Retinal pigment epithelial cell (primary cell): ENCODE results near the gene KDM8.
"Not testable (repeated sequence)": the region's sequence is repeated elsewhere in the genome, so short reads cannot be mapped to it uniquely, and the experiment has no call there.

ENCODE experiments used
- DNase-seq: peaks from one replicate; pipeline ENCODE4 v3.0.0-alpha.2; 2010; ENCODE audit warnings: low read depth
- H3K4me3 ChIP-seq: 2 replicates; pipeline ENCODE4 v1.5.1; 2011; ENCODE audit warnings: mild to moderate bottlenecking, low read length, control low read depth, moderate library complexity
- TF ChIP-seq, protein P1 (sequence below): conservative IDR thresholded peaks from 2 replicates; pipeline ENCODE4 v1.5.1; 2011; ENCODE audit warnings: low read depth, low read length, control low read depth, inconsistent platforms

KDM8 gene

DNA sequence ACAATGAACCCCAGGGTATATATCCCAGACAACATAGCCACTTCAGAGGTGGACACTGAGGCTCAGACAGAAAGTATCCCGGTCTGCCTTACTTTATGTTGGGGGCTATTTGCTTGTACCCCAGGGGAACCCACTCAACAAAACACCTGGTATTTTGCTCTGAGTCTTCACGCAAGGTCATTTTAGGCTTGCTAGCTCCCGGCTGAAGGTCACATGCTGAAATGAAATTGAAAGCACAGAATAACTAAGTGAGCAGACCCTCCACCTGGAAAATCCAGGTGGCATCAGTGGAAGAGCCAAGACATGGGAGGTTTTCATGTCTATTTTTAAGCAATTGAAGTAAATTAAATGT, 4.1 kb upstream of the KDM8 start:
- TF ChIP-seq, protein P1, sequence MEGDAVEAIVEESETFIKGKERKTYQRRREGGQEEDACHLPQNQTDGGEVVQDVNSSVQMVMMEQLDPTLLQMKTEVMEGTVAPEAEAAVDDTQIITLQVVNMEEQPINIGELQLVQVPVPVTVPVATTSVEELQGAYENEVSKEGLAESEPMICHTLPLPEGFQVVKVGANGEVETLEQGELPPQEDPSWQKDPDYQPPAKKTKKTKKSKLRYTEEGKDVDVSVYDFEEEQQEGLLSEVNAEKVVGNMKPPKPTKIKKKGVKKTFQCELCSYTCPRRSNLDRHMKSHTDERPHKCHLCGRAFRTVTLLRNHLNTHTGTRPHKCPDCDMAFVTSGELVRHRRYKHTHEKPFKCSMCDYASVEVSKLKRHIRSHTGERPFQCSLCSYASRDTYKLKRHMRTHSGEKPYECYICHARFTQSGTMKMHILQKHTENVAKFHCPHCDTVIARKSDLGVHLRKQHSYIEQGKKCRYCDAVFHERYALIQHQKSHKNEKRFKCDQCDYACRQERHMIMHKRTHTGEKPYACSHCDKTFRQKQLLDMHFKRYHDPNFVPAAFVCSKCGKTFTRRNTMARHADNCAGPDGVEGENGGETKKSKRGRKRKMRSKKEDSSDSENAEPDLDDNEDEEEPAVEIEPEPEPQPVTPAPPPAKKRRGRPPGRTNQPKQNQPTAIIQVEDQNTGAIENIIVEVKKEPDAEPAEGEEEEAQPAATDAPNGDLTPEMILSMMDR, result no peak
- H3K4me3 ChIP-seq, result no peak overlapping the region
- DNase-seq, result no peak

DNA sequence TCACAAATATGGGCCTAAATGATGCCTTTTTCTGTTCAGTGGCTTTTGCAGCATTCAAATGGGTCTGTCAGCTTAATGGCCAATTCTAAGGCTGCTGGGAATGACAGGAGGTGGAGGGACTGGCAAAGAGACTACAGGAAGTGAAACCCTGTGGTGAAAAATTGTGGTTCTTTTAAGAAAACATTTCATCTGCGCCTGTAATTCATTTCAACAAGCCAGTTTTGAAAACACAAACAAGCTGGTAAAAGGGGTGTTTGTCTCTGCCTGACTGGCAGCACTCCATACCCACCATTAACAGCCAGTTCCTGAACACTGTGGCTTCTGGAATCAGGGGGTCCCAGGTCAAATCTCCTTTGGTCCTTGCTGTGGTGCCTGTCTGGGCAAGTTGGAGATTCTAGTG, 3.6 kb upstream of the KDM8 start:
- H3K4me3 ChIP-seq, result no peak overlapping the region
- no peak for DNase-seq
- TF ChIP-seq, protein P1, result no peak

DNA sequence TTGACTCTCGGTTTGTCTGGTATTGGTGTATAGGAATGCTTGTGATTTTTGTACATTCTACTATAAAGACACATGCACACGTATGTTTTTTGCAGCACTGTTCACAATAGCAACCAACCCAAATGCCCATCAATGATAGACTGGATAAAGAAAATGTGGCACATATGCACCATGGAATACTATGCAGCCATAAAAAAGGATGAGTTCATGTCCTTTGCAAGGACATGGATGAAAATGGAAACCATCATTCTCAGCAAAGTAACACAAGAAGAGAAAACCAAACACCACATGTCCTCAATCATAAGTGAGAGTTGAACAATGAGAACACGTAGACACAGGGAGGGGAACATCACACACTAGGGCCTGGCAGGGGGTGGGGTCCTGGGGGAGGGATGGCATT, 2.4 kb upstream of the KDM8 start:
- H3K4me3 ChIP-seq, result not testable (repeated sequence)

DNA sequence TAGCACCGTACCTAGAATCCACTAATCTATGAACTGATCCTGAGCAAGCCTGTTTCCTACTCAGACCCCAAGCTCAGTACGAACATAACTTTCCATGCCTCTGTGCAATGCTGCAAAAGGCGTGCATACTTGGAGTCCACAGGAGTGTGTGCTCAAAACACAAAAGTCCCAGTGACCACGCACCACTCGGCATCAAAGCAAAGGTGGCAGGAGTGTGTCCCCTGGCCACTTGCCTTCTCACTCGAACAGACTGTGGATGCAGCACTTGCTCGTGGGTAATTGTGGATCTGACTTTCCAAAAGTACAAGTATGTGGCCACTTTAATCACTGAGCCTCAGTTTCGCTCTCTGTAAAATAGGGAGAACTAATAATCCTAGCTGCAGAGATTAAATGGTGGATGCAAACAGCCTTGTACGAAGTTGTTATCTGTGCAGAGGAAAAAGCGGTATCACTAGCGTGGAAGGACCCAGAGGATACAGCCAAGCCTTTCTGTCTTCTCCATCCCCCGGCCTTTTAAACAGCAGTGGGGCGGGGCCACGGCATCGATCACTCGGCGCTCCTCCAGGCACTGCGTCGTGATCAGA, 311 bp upstream of the KDM8 start:
- DNase-seq, result peak; percentile 68
- TF ChIP-seq, protein P1, result no peak
- H3K4me3 ChIP-seq, result peak overlapping the region; percentile 92

More for the DNA sequence above, 2.4 kb upstream of the KDM8 start:
- DNase-seq, result not testable (repeated sequence)

DNA sequence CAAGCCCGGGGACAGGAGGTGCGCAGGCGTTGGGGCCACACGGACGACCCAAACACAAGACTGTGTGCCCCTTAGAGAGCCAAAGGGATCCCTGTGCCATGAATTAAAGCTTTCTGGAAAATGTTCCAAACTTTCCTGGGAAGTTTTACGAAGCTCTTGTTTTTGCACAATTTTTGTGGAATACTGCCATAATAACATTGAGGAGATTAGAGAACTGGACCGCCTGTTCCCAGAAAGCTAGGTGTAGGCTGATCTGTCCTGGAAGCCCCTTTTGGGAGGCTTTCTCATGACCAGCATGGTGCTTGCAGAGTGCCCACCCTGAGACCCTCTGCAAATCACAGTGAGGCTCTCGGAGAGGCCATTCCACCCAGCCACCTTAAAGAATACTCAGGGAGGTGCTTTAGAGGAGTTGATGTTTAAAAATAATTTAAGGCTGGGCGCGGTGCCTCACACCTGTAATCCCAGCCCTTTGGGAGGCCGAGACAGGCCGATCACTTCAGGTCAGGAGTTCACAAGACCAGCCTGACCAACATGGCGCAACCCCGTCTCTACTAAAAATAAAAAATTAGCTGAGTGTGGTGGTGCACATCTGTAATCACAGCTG, 1.1 kb downstream of the KDM8 start:
- peak overlapping the region; percentile 92 for H3K4me3 ChIP-seq
- TF ChIP-seq, protein P1, result no peak
- DNase-seq, result no peak

DNA sequence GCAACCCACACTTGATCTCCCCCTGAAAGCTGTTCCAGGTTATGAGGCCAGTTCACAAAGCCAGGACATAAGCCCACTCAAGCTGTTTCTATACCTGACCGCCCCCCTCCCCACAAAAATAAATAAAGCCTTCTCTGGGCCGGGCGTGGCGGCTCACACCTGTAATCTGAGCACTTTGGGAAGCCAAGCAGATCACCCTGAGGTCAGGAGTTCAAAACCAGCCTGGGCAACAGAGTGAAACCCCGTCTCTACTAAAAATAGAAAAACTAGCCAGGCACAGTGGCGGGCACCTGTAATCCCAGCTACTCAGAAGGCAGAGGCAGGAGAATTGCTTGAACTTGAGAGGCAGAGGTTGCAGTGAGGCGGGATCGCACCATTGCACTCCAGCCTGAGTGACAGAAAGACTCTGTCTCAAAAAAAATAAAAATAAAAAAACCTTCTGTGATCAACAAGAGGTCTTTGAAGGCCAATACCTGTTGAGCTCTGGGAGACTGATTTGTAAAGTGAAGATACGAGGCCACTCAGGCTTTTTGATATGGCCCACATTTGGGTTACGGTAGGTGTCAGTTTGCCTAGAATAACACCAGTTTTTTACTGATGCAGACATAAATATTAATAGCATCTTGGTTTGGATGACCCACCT, 2.2 kb downstream of the KDM8 start:
- TF ChIP-seq, protein P1, result no peak
- H3K4me3 ChIP-seq, result no peak overlapping the region
- DNase-seq, result no peak

DNA sequence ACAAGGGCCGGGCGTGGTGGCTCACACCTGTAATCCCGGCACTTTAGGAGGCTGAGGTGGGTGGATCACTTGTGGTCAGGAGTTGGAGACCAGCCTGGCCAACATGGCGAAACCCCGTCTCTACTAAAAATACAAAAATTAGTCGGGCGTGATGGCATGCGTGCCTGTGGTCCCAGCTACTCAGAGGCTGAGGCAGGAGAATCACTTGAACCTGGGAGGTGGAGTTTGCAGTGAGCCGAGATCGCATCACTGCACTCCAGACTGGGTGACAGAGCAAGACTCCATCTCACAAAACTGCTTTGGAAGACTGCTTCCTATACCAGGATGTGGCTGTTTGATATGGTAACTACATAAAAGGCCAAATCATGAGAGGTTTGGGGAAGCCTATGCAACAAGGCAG, 3.8 kb downstream of the KDM8 start:
- H3K4me3 ChIP-seq, DNase-seq: not testable (repeated sequence)

DNA sequence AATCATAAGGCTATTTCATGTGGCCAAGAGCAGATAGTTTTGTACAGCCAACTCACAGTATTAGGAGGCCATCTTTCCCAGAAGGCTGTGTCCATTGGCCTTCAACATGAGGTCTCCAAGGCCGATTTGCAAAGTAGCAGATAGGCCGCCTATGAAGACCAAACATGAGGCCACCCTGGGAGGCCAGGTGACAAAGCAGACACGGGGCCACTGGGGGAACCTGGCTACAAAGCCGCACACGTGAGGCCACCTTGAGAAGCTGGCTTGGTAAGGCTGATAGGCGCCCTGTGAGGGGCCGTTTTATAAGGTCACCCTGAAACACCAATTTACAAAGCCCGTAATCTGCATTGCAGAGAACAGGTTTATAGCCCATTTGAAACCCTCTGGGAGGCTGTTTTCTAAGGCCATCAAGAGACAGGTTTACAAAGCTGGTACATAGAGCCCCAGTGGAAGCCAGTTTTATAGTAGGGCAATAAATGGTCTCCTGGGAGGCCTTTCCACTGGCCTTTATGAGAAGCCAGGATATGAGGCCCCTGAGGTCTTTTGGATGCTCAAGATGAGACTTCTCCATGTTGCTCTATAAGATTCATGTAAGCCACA, 4.9 kb downstream of the KDM8 start:
- DNase-seq, result no peak
- no peak overlapping the region for H3K4me3 ChIP-seq
- TF ChIP-seq, protein P1, result no peak
